Thyroid gland (tissue), 4 donors: ENCODE data around the gene LMO7. TPM values are rescaled to one million over a fixed set of nuclear protein-coding genes. Genes with fewer than 3 reads are reported as not detected.
A peak's percentile ranks its signal among the peaks of the same experiment; 100 is the strongest.

ENCODE experiments used
- DNase-seq, 2 donors: peaks; one replicate each; pipeline ENCODE4 v3.0.0-alpha.2; 2019
- H3K27ac ChIP-seq, 3 donors: fragments of 200-600 bp; sonication (generic); 1 replicate in 2 of 3; 2 replicates in 1 of 3; pipeline ENCODE4 v1.5.1; 2016 to 2019; ENCODE audit warnings: mild to moderate bottlenecking in 1 of 3, moderate library complexity in 1 of 3
- H3K27me3 ChIP-seq: fragments of 200-600 bp; sonication (generic); one replicate; pipeline ENCODE4 v1.5.1; 2019
- H3K36me3 ChIP-seq, 2 donors: fragments of 200-600 bp; sonication (generic); one replicate each; pipeline ENCODE4 v1.5.1; 2016 to 2019
- H3K4me1 ChIP-seq, 2 donors: fragments of 200-600 bp; sonication (generic); one replicate each; pipeline ENCODE4 v1.5.1; 2017 to 2019
- H3K4me3 ChIP-seq, 3 donors: fragments of 200-600 bp; sonication (generic); replicated peaks in 1 of 3; 1 replicate in 2 of 3; 2 replicates in 1 of 3; pipeline ENCODE4 v1.5.1; 2016; ENCODE audit warnings: mild to moderate bottlenecking in 1 of 3
- H3K9me3 ChIP-seq: fragments of 200-600 bp; sonication (generic); one replicate; pipeline ENCODE4 v1.5.1; 2017
- CTCF ChIP-seq, 6 experiments: fragments of 200-600 bp in 3 of 6; fragments of 450-650 bp in 3 of 6; sonication (generic) in 3 of 6; IDR thresholded peaks; one replicate each; pipeline ENCODE4 v1.5.1; 2016 to 2019; ENCODE audit warnings: antibody characterized with exemption in 6 of 6, mild to moderate bottlenecking in 2 of 6, inconsistent platforms in 1 of 6, moderate library complexity in 1 of 6
- POLR2A ChIP-seq, 2 donors: fragments of 450-650 bp; IDR thresholded peaks; one replicate each; pipeline ENCODE4 v1.6.1; 2017; ENCODE audit warnings: antibody characterized with exemption in 2 of 2, mild to moderate bottlenecking in 2 of 2, moderate library complexity in 1 of 2
- WGBS, 2 donors: methylation state at CpG; one replicate each; pipeline ENCODE4 v1.1.5; 2017; 5-methylcytosine and 5-hydroxymethylcytosine counted together
- intact Hi-C: fragments of 100-400 bp; cut with DNase I; formaldehyde crosslinking; loops from one replicate; pipeline ENCODE4 v1.15.1; 2023
- total RNA-seq, 4 donors: library from RNA; depleted of rRNA; stranded (reverse); fragments of >200 nt; gene quantifications; one replicate each; pipeline ENCODE4 v1.2.3, GENCODE V29; 2016

The LMO7 gene
- total RNA-seq, 4 donors from 2014 or later, result 129 to 218 (median 185) TPM

GRCh38 chr13:75829830-75830229 lies 193.7 kb downstream of the LMO7 start:
- no peak overlapping the region for H3K27ac ChIP-seq
- 98 to 100% methylated on average over 1 of the region's 1 CpG for WGBS, 2 donors
- intact Hi-C loops, result no loop called here

GRCh38 chr13:75830842-75831241 lies 194.7 kb downstream of the LMO7 start:
- 92 to 98% methylated on average over 1 of the region's 1 CpG for WGBS, 2 donors
- H3K9me3 ChIP-seq, result no peaks in the 10 kb centered on the region
- no peaks in the 10 kb centered on the region for H3K27me3 ChIP-seq
- TF ChIP-seq CTCF (IDR thresholded peaks at IDR 0.05), result no peak
- no peak for TF ChIP-seq POLR2A (IDR thresholded peaks at IDR 0.05)
- DNase-seq, result no peak
- H3K4me3 ChIP-seq, result no peak overlapping the region
- no peaks in the 10 kb centered on the region for H3K36me3 ChIP-seq
- H3K27ac ChIP-seq, result no peak overlapping the region
- no peaks in the 10 kb centered on the region for H3K4me1 ChIP-seq
- intact Hi-C loops, result no loop called here

More at GRCh38 chr13:75829830-75830229, 193.7 kb downstream of the LMO7 start:
- H3K27me3 ChIP-seq, result no peaks in the 10 kb centered on the region
- no peaks in the 10 kb centered on the region for H3K36me3 ChIP-seq
- H3K4me3 ChIP-seq, result no peak overlapping the region
- TF ChIP-seq POLR2A (IDR thresholded peaks at IDR 0.05) (no peak), CTCF (IDR thresholded peaks at IDR 0.05) (no peak)
- DNase-seq, result no peak
- H3K4me1 ChIP-seq, result no peaks in the 10 kb centered on the region
- no peaks in the 10 kb centered on the region for H3K9me3 ChIP-seq

GRCh38 chr13:75831389-75831788 lies 195.3 kb downstream of the LMO7 start:
- Histone ChIP-seq H3K9me3 (no peaks in the 10 kb centered on the region), H3K27me3 (no peaks in the 10 kb centered on the region), H3K4me3 (no peak overlapping the region), H3K4me1 (no peaks in the 10 kb centered on the region), H3K36me3 (no peaks in the 10 kb centered on the region), H3K27ac (no peak overlapping the region)
- intact Hi-C loops, result no loop called here
- DNase-seq, result no peak
- no peak for TF ChIP-seq POLR2A (IDR thresholded peaks at IDR 0.05)
- TF ChIP-seq CTCF (IDR thresholded peaks at IDR 0.05), result no peak

- Histone ChIP-seq H3K27me3 (no peaks in the 10 kb centered on the region), H3K4me1 (no peaks in the 10 kb centered on the region), H3K36me3 (no peaks in the 10 kb centered on the region), H3K27ac (no peak overlapping the region), H3K9me3 (no peaks in the 10 kb centered on the region), H3K4me3 (no peak overlapping the region)
- no peak for DNase-seq
- 97 to 98% methylated on average over 5 of the region's 5 CpGs for WGBS, 2 donors
- intact Hi-C loops, result no loop called here
- no peak for TF ChIP-seq POLR2A (IDR thresholded peaks at IDR 0.05)
- TF ChIP-seq CTCF (IDR thresholded peaks at IDR 0.05), result no peak
Observed at GRCh38 chr13:75832812-75833211, 196.7 kb downstream of the LMO7 start.

- no peak overlapping the region for H3K4me3 ChIP-seq
- peak; percentile 80 to 86 for DNase-seq
- H3K36me3 ChIP-seq, result peaks cover 4 to 5% of the 10 kb centered on the region in 2 donors
- TF ChIP-seq POLR2A (IDR thresholded peaks at IDR 0.05) (no peak), CTCF (IDR thresholded peaks at IDR 0.05) (peak in 1 of 6 experiments; percentile 11)
- peak overlapping the region in 2 of 3 donors; percentile 29 to 41 for H3K27ac ChIP-seq
- H3K9me3 ChIP-seq, result no peaks in the 10 kb centered on the region
- intact Hi-C loops, result no loop called here
- H3K4me1 ChIP-seq, result peaks cover 10 to 11% of the 10 kb centered on the region in 2 donors
- 27 to 44% methylated on average over 4 of the region's 4 CpGs for WGBS, 2 donors
- no peaks in the 10 kb centered on the region for H3K27me3 ChIP-seq
Observed at GRCh38 chr13:75836441-75836840, 200.3 kb downstream of the LMO7 start.
